OCI-LY7 (cell line): Measurements from ENCODE around the gene SCIMP. TPM values are rescaled to one million over a fixed set of nuclear protein-coding genes. Genes with fewer than 3 reads are reported as not detected.

Experiments used
- BruUV-seq: library from RNA; stranded (reverse); fragments of 400-500 nt; replicated peaks from 2 replicates; lab custom pipeline; 2021; lab: Mats Ljungman, UMichigan
- CTCF ChIA-PET: fragments of 300-600 bp; sonication (Branson Sonifier 250); formaldehyde crosslinking; loops from one replicate; lab custom pipeline; 2022; ENCODE audit warnings: antibody characterized with exemption; ENCODE audit not compliant: unreplicated experiment; lab: Charles Lee
- POLR2A ChIA-PET: fragments of 300-600 bp; sonication (Branson Sonifier 250); formaldehyde crosslinking; loops from one replicate; lab custom pipeline; 2022; ENCODE audit warnings: antibody characterized with exemption; lab: Charles Lee
- DNase-seq: peaks from one replicate; pipeline ENCODE4 v3.0.0-alpha.2; 2015; ENCODE audit warnings: low spot score
- H2AFZ ChIP-seq: fragments of 200-600 bp; sonication (generic), shearing (Covaris generic); 2 replicates; pipeline ENCODE4 v1.6.1; 2014; ENCODE audit warnings: mild to moderate bottlenecking, antibody characterized with exemption, low read length, moderate library complexity
- H3K27ac ChIP-seq: fragments of 200-600 bp; sonication (generic); 2 replicates; pipeline ENCODE4 v1.5.1; 2014; ENCODE audit warnings: mixed run types, low read depth, mild to moderate bottlenecking, moderate library complexity, low read length, inconsistent platforms; ENCODE audit not compliant: poor library complexity, severe bottlenecking
- H3K36me3 ChIP-seq: fragments of 200-600 bp; sonication (generic); 2 replicates; pipeline ENCODE4 v1.6.1; 2014; ENCODE audit warnings: mild to moderate bottlenecking, antibody characterized with exemption, low read length, moderate library complexity, mixed read lengths; ENCODE audit not compliant: insufficient read depth
- H3K4me1 ChIP-seq: fragments of 200-600 bp; sonication (generic); 2 replicates; pipeline ENCODE4 v1.5.1; 2014; ENCODE audit warnings: mild to moderate bottlenecking, low read length; ENCODE audit not compliant: insufficient read depth, poor library complexity, severe bottlenecking
- H3K4me2 ChIP-seq: fragments of 200-600 bp; sonication (generic); 2 replicates; pipeline ENCODE4 v1.6.1; 2014; ENCODE audit warnings: mild to moderate bottlenecking, low read length
- H3K4me3 ChIP-seq: fragments of 200-600 bp; sonication (generic); 2 replicates; pipeline ENCODE4 v1.5.1; 2014; ENCODE audit warnings: mild to moderate bottlenecking, low read depth, low read length; ENCODE audit not compliant: poor library complexity, severe bottlenecking
- H3K79me2 ChIP-seq: fragments of 200-600 bp; sonication (generic); 2 replicates; pipeline ENCODE4 v1.6.1; 2016; ENCODE audit warnings: low read depth, mild to moderate bottlenecking, low read length, moderate library complexity, mixed read lengths; ENCODE audit not compliant: insufficient read depth
- H3K9me2 ChIP-seq: fragments of 200-600 bp; sonication (generic); 2 replicates; pipeline ENCODE4 v1.6.1; 2016; ENCODE audit warnings: mild to moderate bottlenecking, low read length, mixed read lengths; ENCODE audit not compliant: insufficient read depth
- H3K9me3 ChIP-seq: fragments of 200-600 bp; sonication (generic); 2 replicates; pipeline ENCODE4 v1.6.1; 2014; ENCODE audit warnings: mild to moderate bottlenecking, mixed run types, low read length, mixed read lengths
- H4K20me1 ChIP-seq: fragments of 200-600 bp; sonication (generic); 2 replicates; pipeline ENCODE4 v1.6.1; 2014; ENCODE audit warnings: mild to moderate bottlenecking, antibody characterized with exemption, low read length, moderate library complexity, mixed read lengths; ENCODE audit not compliant: insufficient read depth
- CTCF ChIP-seq: fragments of 200-600 bp; sonication (generic); conservative IDR thresholded peaks from 2 replicates; pipeline ENCODE4 v1.5.1; 2014; ENCODE audit warnings: mild to moderate bottlenecking, antibody characterized with exemption, low read length, moderate library complexity, mixed read lengths
- EZH2phosphoT487 ChIP-seq: fragments of 200-600 bp; sonication (generic); IDR thresholded peaks from 2 replicates; pipeline ENCODE4 v1.6.1; 2018; ENCODE audit warnings: low read depth, borderline replicate concordance, mild to moderate bottlenecking, mixed run types, antibody characterized with exemption, low read length, moderate library complexity, mixed read lengths
- intact Hi-C: fragments of 100-400 bp; cut with micrococcal nuclease; formaldehyde crosslinking; loops from one replicate; pipeline ENCODE4 v1.10.0; 2022; ENCODE audit not compliant: unreplicated experiment
- total RNA-seq, 2 experiments: library from RNA; depleted of rRNA in 1 of 2; stranded (reverse); fragments of >200 nt in 1 of 2; shearing (Covaris generic) in 1 of 2; gene quantifications; 2 replicates each; pipeline ENCODE4 v1.2.3, GENCODE V29; 2014 to 2022

The SCIMP gene
- total RNA-seq, 2 experiments from 2014 or later, result 0.27 to 0.88 TPM

GRCh38 chr17:5254414-5254813, 19.8 kb upstream of the SCIMP start:
- Histone ChIP-seq H3K36me3 (no peaks in the 10 kb centered on the region), H2AFZ (peak overlapping the region; percentile 82), H3K4me1 (peaks cover 19% of the 10 kb centered on the region), H3K9me2 (no peaks in the 10 kb centered on the region), H3K4me3 (peak overlapping the region; percentile 26), H3K9me3 (no peaks in the 10 kb centered on the region), H4K20me1 (no peaks in the 10 kb centered on the region), H3K4me2 (peak overlapping the region; percentile 51), H3K79me2 (no peaks in the 10 kb centered on the region), H3K27ac (peak overlapping the region; percentile 48)
- TF ChIP-seq EZH2phosphoT487, result no peak
- no peak for TF ChIP-seq CTCF
- ChIA-PET POLR2A (interaction anchor here (0.6 to 1.1 kb wide), 4 partner anchors 30 to 225 kb away, joined by 3 to 12 read pairs (median 6); no protein-coding TSS in a partner anchor), CTCF (no interaction called here)
- BruUV-seq, result no TSS peak
- DNase-seq, result no peak
- intact Hi-C loops, result no loop called here

- no peaks in the 10 kb centered on the region for H3K79me2 ChIP-seq
- peak; percentile 89 for DNase-seq
- no peaks in the 10 kb centered on the region for H3K9me3 ChIP-seq
- CTCF ChIA-PET, result interaction anchor here (0.7 kb wide), 1 partner anchor 1199 kb away, joined by 3 read pairs; no protein-coding TSS in a partner anchor
- no peak overlapping the region for H2AFZ ChIP-seq
- H4K20me1 ChIP-seq, result no peaks in the 10 kb centered on the region
- no peak overlapping the region for H3K27ac ChIP-seq
- H3K4me1 ChIP-seq, result peaks cover 7% of the 10 kb centered on the region
- H3K36me3 ChIP-seq, result no peaks in the 10 kb centered on the region
- no peak overlapping the region for H3K4me3 ChIP-seq
- POLR2A ChIA-PET, result no interaction called here
- TF ChIP-seq EZH2phosphoT487, result no peak
- peak; percentile 82 for TF ChIP-seq CTCF
- intact Hi-C loops, result loop anchor here (1.0 to 5.0 kb wide), 4 partner anchors 59 to 190 kb away; partner anchors contain the start of genes C1QBP and NUP88
- no peak overlapping the region for H3K4me2 ChIP-seq
- no peaks in the 10 kb centered on the region for H3K9me2 ChIP-seq
- BruUV-seq, result no TSS peak
Observed at GRCh38 chr17:5249615-5250014, 15.0 kb upstream of the SCIMP start.

DNA sequence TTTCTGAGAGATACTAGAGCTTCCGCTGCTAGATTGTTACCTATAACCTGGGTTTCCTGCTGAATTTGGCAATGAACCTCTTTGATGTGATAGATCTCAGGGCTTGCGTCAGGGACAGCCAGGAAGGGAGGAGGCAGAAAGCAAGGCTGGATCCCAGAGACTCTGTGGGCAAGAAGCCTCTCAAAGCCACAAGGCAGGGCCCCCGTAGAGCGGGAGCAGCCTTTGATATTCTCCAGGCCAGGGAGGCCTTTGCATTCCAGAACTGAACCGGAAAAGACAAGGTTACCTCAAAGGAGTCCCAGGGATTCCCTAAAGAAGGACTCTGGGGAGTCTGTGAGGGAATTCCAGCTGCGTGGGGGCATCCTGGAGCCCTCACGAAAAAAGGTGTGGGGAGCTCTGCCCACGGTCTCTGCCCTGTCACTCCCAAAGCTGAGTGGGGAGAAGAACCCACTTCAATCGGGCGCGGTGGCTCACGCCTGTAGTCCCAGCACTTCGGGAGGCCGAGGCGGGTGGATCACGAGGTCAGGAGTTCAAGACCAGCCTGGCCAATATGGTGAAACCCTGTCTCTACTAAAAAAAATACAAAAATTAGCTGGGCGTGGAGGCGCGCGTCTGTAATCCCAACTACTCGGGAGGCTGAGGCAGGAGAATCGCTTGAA, 14.3 kb upstream of the SCIMP start:
- Histone ChIP-seq H3K4me3 (no peak overlapping the region), H3K4me1 (peaks cover 3% of the 10 kb centered on the region), H3K9me3 (no peaks in the 10 kb centered on the region), H3K9me2 (no peaks in the 10 kb centered on the region), H3K4me2 (no peak overlapping the region), H4K20me1 (no peaks in the 10 kb centered on the region), H3K27ac (no peak overlapping the region), H3K36me3 (no peaks in the 10 kb centered on the region), H2AFZ (no peak overlapping the region), H3K79me2 (no peaks in the 10 kb centered on the region)
- intact Hi-C loops, result loop anchor here (1.0 to 5.0 kb wide), 4 partner anchors 60 to 190 kb away; partner anchors contain the start of genes C1QBP and NUP88
- ChIA-PET POLR2A (no interaction called here), CTCF (no interaction called here)
- BruUV-seq, result no TSS peak
- no peak for DNase-seq
- TF ChIP-seq EZH2phosphoT487, result no peak
- no peak for TF ChIP-seq CTCF
